Skin epidermis (tissue), 12 donors: Measurements from ENCODE around the gene TCP11X2.
"Not testable (repeated sequence)": the region's sequence is repeated elsewhere in the genome, so short reads cannot be mapped to it uniquely, and the experiment has no call there.

ENCODE experiments used
- H3K27ac ChIP-seq, 21 experiments: fragments of 200-600 bp; sonication (generic) in 11 of 21; one replicate each; pipeline ENCODE4 v1.5.0; 2020; ENCODE audit warnings: mild to moderate bottlenecking in 3 of 21, inconsistent platforms in 2 of 21, moderate library complexity in 2 of 21
- H3K4me3 ChIP-seq, 7 experiments: fragments of 200-600 bp; sonication (generic) in 2 of 7; one replicate each; pipeline ENCODE4 v1.5.0; 2020; ENCODE audit warnings: inconsistent platforms in 2 of 7, mild to moderate bottlenecking in 2 of 7, moderate library complexity in 1 of 7

The TCP11X2 gene

GRCh38 chrX:102471762-102472220 is at the start of gene TCP11X2:
Gene TCP11X2 (minus strand): TSS chrX:102471812.
- H3K4me3 ChIP-seq, H3K27ac ChIP-seq: not testable (repeated sequence)

GRCh38 chrX:102517326-102517725 is 45.7 kb upstream of the TCP11X2 start:
- Histone ChIP-seq H3K4me3 (no peak overlapping the region), H3K27ac (no peak overlapping the region)

GRCh38 chrX:102515975-102516941 is 44.6 kb upstream of the TCP11X2 start, which contains the start of gene TMSB15A:
Gene TMSB15A (minus strand): TSS chrX:102516739.
- Histone ChIP-seq H3K4me3 (peak within 1 kb of the TSS; percentile 4 to 44 (median 22)), H3K27ac (peak within 1 kb of the TSS in 1 of 21 experiments; percentile 25)

- H3K4me3 ChIP-seq = no peak overlapping the region
- H3K27ac ChIP-seq = no peak overlapping the region
Observed at GRCh38 chrX:102514536-102514935, 42.9 kb upstream of the TCP11X2 start.

GRCh38 chrX:102498732-102499131 is 27.1 kb upstream of the TCP11X2 start:
- Histone ChIP-seq H3K27ac (no peak overlapping the region), H3K4me3 (no peak overlapping the region)

- Histone ChIP-seq H3K27ac (no peak overlapping the region), H3K4me3 (no peak overlapping the region)
Observed at GRCh38 chrX:102491766-102492165, 20.2 kb upstream of the TCP11X2 start.

- not testable (repeated sequence) for H3K4me3 ChIP-seq, H3K27ac ChIP-seq
Observed at GRCh38 chrX:102478765-102479164, 7.2 kb upstream of the TCP11X2 start.

GRCh38 chrX:102470215-102470614 is 1.4 kb downstream of the TCP11X2 start:
- not testable (repeated sequence) for H3K4me3 ChIP-seq, H3K27ac ChIP-seq

GRCh38 chrX:102458615-102459014 is 13.0 kb downstream of the TCP11X2 start:
- not testable (repeated sequence) for H3K4me3 ChIP-seq, H3K27ac ChIP-seq

- H3K27ac ChIP-seq, H3K4me3 ChIP-seq: not testable (repeated sequence)
Observed at GRCh38 chrX:102439908-102440307, 31.7 kb downstream of the TCP11X2 start, which contains the start of gene NXF2B. Gene NXF2B (minus strand): TSS chrX:102440008. CDS start chrX:102380036, 59,972 bp downstream.

GRCh38 chrX:102414493-102414892 is 57.1 kb downstream of the TCP11X2 start:
- not testable (repeated sequence) for H3K27ac ChIP-seq, H3K4me3 ChIP-seq
